B cell (primary cell): ENCODE results near the gene KLHL15. TPM values are rescaled to one million over a fixed set of nuclear protein-coding genes. Genes with fewer than 3 reads are reported as not detected.
"Not testable (repeated sequence)": the region's sequence is repeated elsewhere in the genome, so short reads cannot be mapped to it uniquely, and the experiment has no call there.

Experiments used
- ATAC-seq: fragments of 200-7000 bp; cut with Tn5 transposase; one replicate; pipeline ENCODE4 v1.10.0; 2021; ENCODE audit warnings: low read depth, mild to moderate bottlenecking, moderate number of reproducible peaks, moderate library complexity
- CTCF ChIA-PET: fragments of 350-600 bp; sonication (Branson Sonifier 250); formaldehyde crosslinking; loops from one replicate; lab custom pipeline; 2021; ENCODE audit warnings: antibody characterized with exemption, inconsistent platforms; lab: Charles Lee
- POLR2A ChIA-PET: fragments of 350-600 bp; sonication (Branson Sonifier 250); formaldehyde crosslinking; loops from one replicate; lab custom pipeline; 2021; ENCODE audit warnings: antibody characterized with exemption; lab: Charles Lee
- DNase-seq: peaks from one replicate; pipeline ENCODE4 v3.0.0; 2013
- H2AFZ ChIP-seq: 2 replicates; pipeline ENCODE4 v1.6.1; 2012; ENCODE audit warnings: mild to moderate bottlenecking, low read depth, low read length; ENCODE audit not compliant: insufficient read depth, poor library complexity, severe bottlenecking
- H3K27ac ChIP-seq, 2 donors: 1 replicate in 1 of 2; 2 replicates in 1 of 2; pipeline ENCODE4 v1.5.1; 2012 to 2013; ENCODE audit warnings: low read length in 2 of 2, mild to moderate bottlenecking in 2 of 2, moderate library complexity in 1 of 2
- H3K27me3 ChIP-seq, 4 experiments: fragments of 200-600 bp in 1 of 4; sonication (generic) in 1 of 4; replicated peaks in 1 of 4; 1 replicate in 2 of 4; 2 replicates in 2 of 4; pipeline versions ENCODE4 v1.6.1 to v1.7.0; 2013 to 2016; ENCODE audit warnings: low read length in 3 of 4, mild to moderate bottlenecking in 2 of 4, mixed read lengths in 1 of 4, moderate library complexity in 1 of 4; ENCODE audit not compliant: insufficient read depth in 4 of 4, control insufficient read depth in 3 of 4; ENCODE audit errors: control extremely low read depth in 1 of 4
- H3K36me3 ChIP-seq, 2 experiments: replicated peaks in 1 of 2; 1 replicate in 1 of 2; 2 replicates in 1 of 2; pipeline versions ENCODE4 v1.6.1 to v1.7.1; 2013; ENCODE audit warnings: low read length in 1 of 2; ENCODE audit not compliant: insufficient read depth in 2 of 2, control insufficient read depth in 1 of 2; ENCODE audit errors: control extremely low read depth in 1 of 2, extremely low read depth in 1 of 2
- H3K4me1 ChIP-seq, 2 donors: fragments of 200-600 bp in 1 of 2; sonication (generic) in 1 of 2; 1 replicate in 1 of 2; 2 replicates in 1 of 2; pipeline versions ENCODE4 v1.5.1 to v1.6.1; 2013 to 2017; ENCODE audit warnings: low read length in 2 of 2; ENCODE audit not compliant: control insufficient read depth in 2 of 2, insufficient read depth in 2 of 2
- H3K4me2 ChIP-seq: replicated peaks from 2 replicates; pipeline ENCODE3; 2012; ENCODE audit warnings: mild to moderate bottlenecking, low read depth, low read length; ENCODE audit not compliant: poor library complexity, severe bottlenecking
- H3K4me3 ChIP-seq, 5 experiments: fragments of 200-600 bp in 1 of 5; sonication (generic) in 1 of 5; 1 replicate in 3 of 5; 2 replicates in 2 of 5; pipeline versions ENCODE4 v1.5.1 to v1.7.0; 2011 to 2016; ENCODE audit warnings: low read length in 4 of 5, mild to moderate bottlenecking in 4 of 5, low read depth in 2 of 5, control low read depth in 1 of 5, moderate library complexity in 1 of 5; ENCODE audit not compliant: insufficient read depth in 1 of 5; ENCODE audit errors: control extremely low read depth in 1 of 5, extremely low read depth in 1 of 5
- H3K79me2 ChIP-seq: fragments of 200-600 bp; sonication (generic); one replicate; pipeline ENCODE4 v1.6.0; 2016; ENCODE audit warnings: low read length; ENCODE audit not compliant: control insufficient read depth, insufficient read depth
- H3K9ac ChIP-seq: fragments of 200-600 bp; sonication (generic); 2 replicates; pipeline ENCODE4 v1.6.1; 2017; ENCODE audit warnings: mild to moderate bottlenecking, low read length, moderate library complexity
- H3K9me3 ChIP-seq, 3 donors: one replicate each; pipeline versions ENCODE4 v1.6.1 to v1.7.1; 2013; ENCODE audit warnings: low read length in 2 of 3; ENCODE audit not compliant: control insufficient read depth in 2 of 3, insufficient read depth in 1 of 3; ENCODE audit errors: control extremely low read depth in 1 of 3
- H4K20me1 ChIP-seq: 2 replicates; pipeline ENCODE4 v1.6.0; 2012; ENCODE audit warnings: mild to moderate bottlenecking, low read length; ENCODE audit not compliant: insufficient read depth, control insufficient read depth, poor library complexity, severe bottlenecking
- H3K27ac Mint-ChIP-seq: one replicate; pipeline ENCODE4 v1.8.0; 2021; ENCODE audit warnings: mixed read lengths
- H3K27me3 Mint-ChIP-seq: one replicate; pipeline ENCODE4 v1.8.0; 2021; ENCODE audit warnings: mixed read lengths
- H3K4me1 Mint-ChIP-seq: one replicate; pipeline ENCODE4 v1.8.0; 2021; ENCODE audit warnings: mixed read lengths
- H3K4me3 Mint-ChIP-seq: one replicate; pipeline ENCODE4 v1.8.0; 2021; ENCODE audit warnings: mixed read lengths
- H3K9me3 Mint-ChIP-seq: one replicate; pipeline ENCODE4 v1.8.0; 2022; ENCODE audit warnings: mixed read lengths; ENCODE audit not compliant: insufficient read depth
- EZH2 ChIP-seq: IDR thresholded peaks from 2 replicates; pipeline ENCODE4 v1.6.1; 2012; ENCODE audit warnings: borderline replicate concordance, low read depth, mild to moderate bottlenecking, moderate library complexity, low read length; ENCODE audit not compliant: insufficient read depth, poor library complexity, severe bottlenecking
- whole genome bisulfite sequencing: methylation state at CpG from one replicate; pipeline ENCODE4 v1.1.5; 2013; ENCODE audit warnings: missing lambda C conversion rate; ENCODE audit not compliant: insufficient coverage; 5-methylcytosine and 5-hydroxymethylcytosine counted together
- intact Hi-C: fragments of 100-400 bp; cut with micrococcal nuclease; formaldehyde crosslinking; loops from one replicate; pipeline ENCODE4 v1.10.0; 2022
- polyA plus RNA-seq: library from polyadenylated mRNA; depleted of rRNA; stranded (reverse); fragments of >200 nt; gene quantifications from 2 replicates; pipeline ENCODE4 v1.2.3, GENCODE V29; 2012
- total RNA-seq, 2 donors: library from RNA; stranded (reverse); fragments of 120-200 nt in 1 of 2; gene quantifications; 1 replicate in 1 of 2; 2 replicates in 1 of 2; pipeline versions ENCODE4 v1.2.3 to v1.2.4, GENCODE V29; 2013 to 2022
- TF ChIP-seq, protein P1 (sequence below): fragments of 200-600 bp; IDR thresholded peaks from one replicate; pipeline ENCODE4 v1.8.0; 2022; ENCODE audit warnings: antibody characterized with exemption, mild to moderate bottlenecking

KLHL15 gene
- total and polyA plus RNA-seq, 2 donors (not counting 1 experiment from before 2014, with no cell fraction given): 5.4 to 8.2 TPM

DNA sequence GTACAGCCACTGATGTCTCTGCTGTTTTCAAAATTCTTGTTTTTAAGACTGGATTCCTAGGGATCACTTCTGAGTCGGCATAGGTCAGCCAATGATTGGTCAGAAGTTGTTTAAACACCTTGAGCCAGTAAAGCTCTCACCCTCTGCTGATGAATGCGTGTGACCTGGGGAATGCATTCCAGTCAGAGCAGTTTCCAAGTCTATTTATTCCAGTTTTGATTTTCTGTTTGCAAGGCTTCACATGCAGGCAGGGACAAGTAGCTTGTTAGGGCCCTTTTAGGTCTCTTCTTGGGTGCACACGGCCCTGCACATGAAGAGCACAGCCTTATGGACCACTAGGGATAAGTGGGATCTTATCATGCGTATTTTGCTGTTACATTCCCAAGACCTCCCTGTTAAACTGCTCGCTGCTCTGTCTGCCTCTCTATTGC lies 47.0 kb downstream of the KLHL15 start:
- intact Hi-C loops: no loop called here
- Histone ChIP-seq H3K36me3 (peaks cover 0 to 2% of the 10 kb centered on the region in 2 experiments), H3K79me2 (no peaks in the 10 kb centered on the region), H3K27ac (no peak overlapping the region), H3K27me3 (no peaks in the 10 kb centered on the region), H3K9me3 (no peaks in the 10 kb centered on the region), H2AFZ (no peak overlapping the region), H3K4me3 (no peak overlapping the region), H3K4me1 (no peaks in the 10 kb centered on the region), H3K9ac (no peak overlapping the region), H3K4me2 (no peak overlapping the region), H4K20me1 (no peaks in the 10 kb centered on the region)
- POLR2A ChIA-PET: no interaction called here
- ATAC-seq: no peak
- CTCF ChIA-PET: no interaction called here
- WGBS: 93% methylated on average over 3 of the region's 5 CpGs
- Mint-ChIP-seq H3K9me3 (no peaks in the 10 kb centered on the region), H3K27me3 (no peaks in the 10 kb centered on the region), H3K4me3 (no peak overlapping the region), H3K27ac (no peak overlapping the region), H3K4me1 (no peaks in the 10 kb centered on the region)
- no peak for DNase-seq
- TF ChIP-seq EZH2: no peak
- TF ChIP-seq, protein P1, sequence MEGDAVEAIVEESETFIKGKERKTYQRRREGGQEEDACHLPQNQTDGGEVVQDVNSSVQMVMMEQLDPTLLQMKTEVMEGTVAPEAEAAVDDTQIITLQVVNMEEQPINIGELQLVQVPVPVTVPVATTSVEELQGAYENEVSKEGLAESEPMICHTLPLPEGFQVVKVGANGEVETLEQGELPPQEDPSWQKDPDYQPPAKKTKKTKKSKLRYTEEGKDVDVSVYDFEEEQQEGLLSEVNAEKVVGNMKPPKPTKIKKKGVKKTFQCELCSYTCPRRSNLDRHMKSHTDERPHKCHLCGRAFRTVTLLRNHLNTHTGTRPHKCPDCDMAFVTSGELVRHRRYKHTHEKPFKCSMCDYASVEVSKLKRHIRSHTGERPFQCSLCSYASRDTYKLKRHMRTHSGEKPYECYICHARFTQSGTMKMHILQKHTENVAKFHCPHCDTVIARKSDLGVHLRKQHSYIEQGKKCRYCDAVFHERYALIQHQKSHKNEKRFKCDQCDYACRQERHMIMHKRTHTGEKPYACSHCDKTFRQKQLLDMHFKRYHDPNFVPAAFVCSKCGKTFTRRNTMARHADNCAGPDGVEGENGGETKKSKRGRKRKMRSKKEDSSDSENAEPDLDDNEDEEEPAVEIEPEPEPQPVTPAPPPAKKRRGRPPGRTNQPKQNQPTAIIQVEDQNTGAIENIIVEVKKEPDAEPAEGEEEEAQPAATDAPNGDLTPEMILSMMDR: no peak

DNA sequence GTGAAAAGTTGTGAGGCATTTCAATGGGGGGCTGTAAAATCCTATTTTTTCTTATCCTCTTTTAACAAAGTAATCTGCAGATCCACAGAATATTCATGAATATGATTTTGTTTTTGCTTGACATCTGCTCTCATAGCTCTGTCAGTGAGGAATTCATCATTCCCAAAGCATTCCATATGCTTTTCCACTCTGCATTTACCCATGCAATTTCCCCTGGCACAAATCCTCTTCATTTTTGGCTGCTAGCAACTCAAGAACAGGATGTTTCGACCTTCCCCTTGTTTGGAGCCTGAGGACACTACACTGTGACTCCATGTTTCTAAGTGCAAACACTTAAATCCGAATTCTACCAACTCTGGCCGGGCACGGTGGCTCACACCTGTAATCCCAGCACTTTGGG lies 48.5 kb downstream of the KLHL15 start:
- Histone ChIP-seq H3K27me3 (no peaks in the 10 kb centered on the region), H4K20me1 (no peaks in the 10 kb centered on the region), H3K36me3 (peaks cover 0 to 2% of the 10 kb centered on the region in 2 experiments), H2AFZ (no peak overlapping the region), H3K4me2 (no peak overlapping the region), H3K27ac (no peak overlapping the region), H3K4me3 (no peak overlapping the region), H3K79me2 (no peaks in the 10 kb centered on the region), H3K9me3 (no peaks in the 10 kb centered on the region), H3K9ac (no peak overlapping the region), H3K4me1 (no peaks in the 10 kb centered on the region)
- CTCF ChIA-PET: no interaction called here
- Mint-ChIP-seq H3K4me3 (no peak overlapping the region), H3K9me3 (no peaks in the 10 kb centered on the region), H3K27ac (no peak overlapping the region), H3K4me1 (no peaks in the 10 kb centered on the region), H3K27me3 (no peaks in the 10 kb centered on the region)
- DNase-seq (no peak), ATAC-seq (no peak)
- intact Hi-C loops: no loop called here
- POLR2A ChIA-PET: no interaction called here
- 96% methylated on average over 4 of the region's 4 CpGs for WGBS
- no peak for TF ChIP-seq EZH2
- TF ChIP-seq, protein P1: no peak

DNA sequence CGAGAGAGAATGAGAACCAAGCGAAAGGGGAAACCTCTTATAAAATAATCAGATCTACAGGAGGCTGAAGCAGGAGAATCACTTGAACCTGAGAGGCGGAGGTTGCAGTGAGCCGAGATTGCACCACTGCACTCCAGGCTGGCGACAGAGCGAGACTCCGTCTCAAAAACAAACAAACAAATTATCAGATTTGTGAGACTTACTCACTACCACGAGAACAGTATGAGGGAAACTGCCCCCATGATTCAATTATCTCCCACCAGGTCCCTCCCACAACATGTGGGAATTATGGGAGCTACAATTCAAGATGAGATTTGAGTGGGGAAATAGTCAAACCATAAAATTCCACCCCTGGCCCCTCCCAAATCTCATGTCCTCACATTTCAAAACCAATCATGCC lies 61.4 kb downstream of the KLHL15 start:
- intact Hi-C loops, H3K9me3 Mint-ChIP-seq, H3K4me2 ChIP-seq, H4K20me1 ChIP-seq, H3K4me1 Mint-ChIP-seq, H2AFZ ChIP-seq, H3K27me3 Mint-ChIP-seq, CTCF ChIA-PET, DNase-seq, H3K9ac ChIP-seq, H3K4me3 ChIP-seq, H3K27ac ChIP-seq, H3K79me2 ChIP-seq, H3K4me1 ChIP-seq, ATAC-seq, H3K4me3 Mint-ChIP-seq, POLR2A ChIA-PET, H3K9me3 ChIP-seq, H3K27me3 ChIP-seq, H3K27ac Mint-ChIP-seq, H3K36me3 ChIP-seq: not testable (repeated sequence)
- WGBS: no CpG with 5 or more reads among the region's 8 CpGs
